ENCODE results near the gene SMARCB1.

SMARCB1 gene

GRCh38 chr22:23762842-23763578 is 23.8 kb upstream of the SMARCB1 start, which contains the start of gene C22orf15:
TSS of gene C22orf15 (plus strand) at chr22:23762990. CDS start at chr22:23763307, 317 bp downstream.
- no peak for FAIRE-seq

- FAIRE-seq, result no peak
These were observed 23.2 kb upstream of the SMARCB1 start for GRCh38 chr22:23763579-23763945.

- FAIRE-seq, result no peak
These were observed 22.8 kb upstream of the SMARCB1 start for GRCh38 chr22:23763954-23764353.

DNA sequence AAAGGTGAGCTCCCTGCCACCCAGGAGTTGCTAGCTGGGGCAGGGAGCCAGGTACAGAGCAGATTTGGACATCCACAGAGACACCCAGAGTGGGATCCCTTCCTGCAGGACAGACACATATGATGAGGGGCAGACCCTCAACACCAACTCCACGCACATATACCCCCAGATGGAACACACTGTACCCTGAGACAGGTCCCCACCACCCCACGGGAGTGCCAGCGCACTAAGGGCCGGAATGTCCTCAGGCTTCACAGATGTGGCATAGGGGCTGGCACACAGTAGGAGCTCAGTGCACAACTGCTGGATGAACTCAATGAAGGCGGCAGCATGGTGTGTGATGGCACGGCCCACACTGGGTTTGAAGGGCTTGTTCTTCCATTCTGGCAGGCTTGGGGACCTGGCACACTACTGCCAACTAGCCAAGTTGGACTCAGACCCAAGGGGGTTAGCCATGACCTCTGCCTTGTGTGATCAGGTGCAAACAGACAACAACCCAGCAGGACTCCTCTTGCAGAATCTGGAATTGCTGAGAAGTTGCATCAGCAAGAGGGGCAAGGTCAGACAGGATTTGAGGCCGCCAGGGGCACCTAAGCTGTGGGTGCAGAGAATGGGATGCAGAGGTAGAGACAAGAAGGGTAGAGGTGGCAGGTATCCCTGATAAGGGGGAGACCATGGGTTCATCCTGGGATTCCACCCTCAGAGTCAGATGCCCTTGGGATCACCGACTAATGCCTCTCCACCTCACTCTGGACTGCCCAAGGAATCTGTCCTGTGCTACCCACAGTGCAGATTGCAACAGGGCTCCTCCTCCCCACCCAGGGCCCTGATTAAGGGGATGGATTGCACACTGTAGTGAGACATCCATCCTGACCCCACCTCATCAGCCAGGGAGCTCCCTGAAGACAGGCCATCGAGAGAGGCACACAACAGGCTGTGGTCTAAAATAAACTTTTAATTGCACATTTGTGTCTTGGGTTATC is 21.6 kb upstream of the SMARCB1 start:
- no peak for FAIRE-seq

DNA sequence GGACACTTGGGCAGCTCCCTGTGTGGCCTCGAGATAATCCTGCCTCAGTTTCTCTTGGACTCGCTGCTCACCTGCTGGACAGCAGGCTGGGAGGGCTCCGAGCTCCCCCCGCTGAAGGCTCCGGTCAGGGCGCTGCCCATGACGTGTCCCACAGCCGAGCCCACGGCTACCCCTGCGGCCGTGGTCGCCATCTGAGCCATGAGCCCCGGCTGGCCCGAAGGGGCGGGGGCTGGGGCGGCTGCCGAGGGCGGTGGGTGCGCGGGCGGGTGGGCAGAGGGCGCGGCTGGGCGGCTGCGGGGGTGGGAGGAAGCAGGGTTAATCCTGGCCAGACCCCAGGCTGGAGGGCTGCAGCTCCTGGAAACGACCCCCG is 19.5 kb upstream of the SMARCB1 start:
- FAIRE-seq, result no peak

GRCh38 chr22:23767673-23768548 is 18.9 kb upstream of the SMARCB1 start, which contains the start of gene CHCHD10:
TSS of gene CHCHD10 (minus strand) at chr22:23767972. CDS start at chr22:23767874, 98 bp downstream.
- no peak for FAIRE-seq

GRCh38 chr22:23769321-23769965 is 17.3 kb upstream of the SMARCB1 start:
- FAIRE-seq, result no peak

- FAIRE-seq, result no peak
These were observed 14.5 kb upstream of the SMARCB1 start for GRCh38 chr22:23772315-23772648.

DNA sequence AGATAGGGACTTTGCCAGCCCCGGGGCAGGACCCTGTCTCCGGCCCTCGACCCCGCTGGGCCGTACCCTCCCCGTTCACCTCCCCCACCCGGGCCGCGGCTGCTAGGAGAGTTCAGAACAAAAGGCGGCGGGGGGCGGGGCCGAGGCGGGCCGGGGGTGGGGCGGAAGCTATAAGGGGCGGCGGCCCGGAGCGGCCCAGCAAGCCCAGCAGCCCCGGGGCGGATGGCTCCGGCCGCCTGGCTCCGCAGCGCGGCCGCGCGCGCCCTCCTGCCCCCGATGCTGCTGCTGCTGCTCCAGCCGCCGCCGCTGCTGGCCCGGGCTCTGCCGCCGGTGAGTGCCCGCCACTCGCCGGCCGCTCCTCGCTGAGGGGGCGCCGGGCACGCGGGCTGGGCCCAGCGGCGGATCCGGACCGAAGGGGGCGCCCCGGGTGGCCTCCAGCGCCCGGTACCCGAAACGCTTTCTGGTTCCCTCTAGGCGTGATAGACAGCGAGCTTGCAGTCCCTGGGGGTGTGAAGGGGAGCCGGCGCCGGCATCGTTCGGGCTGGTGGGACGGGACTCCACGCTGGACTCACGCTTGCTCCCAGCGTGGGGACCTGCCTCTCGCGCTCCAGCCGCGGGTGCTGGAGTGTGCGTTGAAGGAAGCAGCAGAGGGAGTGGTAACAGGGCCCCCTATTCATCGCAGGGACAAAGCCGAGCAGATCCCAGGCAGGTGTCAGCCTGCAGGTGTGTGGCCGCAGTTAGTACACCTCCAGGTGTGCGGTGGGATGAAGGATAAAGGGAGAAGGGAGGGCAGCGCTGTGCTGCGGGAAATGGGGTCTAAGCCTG is 13.9 kb upstream of the SMARCB1 start, which contains the start of gene MMP11:
Gene MMP11 (plus strand): TSS at position 201 of the 825 bp plus-strand sequence. CDS start 22 bp downstream, at position 223.
- no peak for FAIRE-seq

DNA sequence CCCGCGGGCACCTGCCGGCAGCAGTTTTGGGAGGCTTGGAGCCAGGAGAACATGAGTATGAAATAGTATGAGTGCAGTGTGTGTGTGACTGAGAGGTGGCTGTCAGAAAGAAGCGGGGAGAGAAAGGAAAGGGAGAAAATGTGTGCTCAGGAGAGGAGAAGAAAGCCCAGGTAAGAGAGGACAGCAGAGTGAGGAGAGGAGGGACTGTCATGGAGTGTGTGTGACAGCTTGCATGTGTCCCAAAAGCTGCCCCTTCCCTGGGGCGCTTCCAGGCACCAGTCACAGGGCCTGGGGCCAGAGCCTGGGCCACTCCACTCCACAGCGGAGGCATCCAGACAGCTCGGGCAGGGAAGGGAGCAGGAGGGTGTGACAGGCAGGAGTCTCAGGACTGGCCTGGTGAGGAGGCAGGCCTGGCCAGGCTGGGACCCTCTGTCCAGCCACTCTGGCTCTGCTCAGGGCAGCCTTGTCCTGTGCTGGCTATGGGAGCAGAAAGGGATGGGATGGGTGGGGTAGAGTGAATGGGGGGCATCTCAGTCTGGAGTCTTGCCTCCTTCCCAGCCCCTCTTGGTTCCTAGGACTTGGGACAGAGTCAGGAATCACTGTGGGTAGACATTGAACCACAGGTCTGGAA is 13.2 kb upstream of the SMARCB1 start:
- FAIRE-seq, result no peak

DNA sequence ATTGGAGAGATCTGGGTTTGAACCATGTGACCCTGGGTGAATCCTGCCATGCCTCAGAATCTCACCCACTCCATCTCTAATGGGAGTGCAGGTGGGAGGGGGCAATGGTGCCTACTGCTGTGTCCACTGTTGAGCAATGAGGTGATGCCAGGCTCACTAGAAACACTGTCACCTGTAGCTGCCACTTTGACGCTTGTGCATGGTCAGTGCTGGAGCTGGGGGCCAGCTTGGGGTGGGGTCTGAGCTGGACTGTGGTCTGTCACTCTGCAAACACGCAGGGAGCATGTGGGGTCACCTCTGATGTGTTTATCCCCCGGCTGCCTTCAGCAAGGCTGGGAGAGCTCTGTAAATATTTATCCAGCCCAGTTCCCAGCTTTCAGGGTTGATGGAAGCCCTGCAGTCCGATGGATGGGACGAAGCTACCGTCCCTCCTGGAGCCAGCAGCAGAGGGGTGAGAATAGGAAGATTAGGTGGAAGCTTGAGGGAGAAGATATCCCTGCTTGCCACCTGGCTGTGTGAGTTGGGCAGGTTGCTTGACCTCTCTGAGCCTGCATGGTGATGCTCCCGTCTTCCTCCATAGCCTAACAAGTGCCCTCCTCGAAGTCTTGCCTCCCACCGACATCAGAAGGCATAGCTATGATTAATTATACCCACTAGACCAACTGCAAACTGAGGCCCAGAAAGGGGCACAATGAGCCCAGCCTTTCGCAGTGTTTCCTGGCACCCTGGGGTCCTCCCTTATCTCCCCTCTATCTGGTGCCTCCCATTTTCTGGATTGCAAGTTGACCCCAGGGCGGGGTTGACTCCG is 12.4 kb upstream of the SMARCB1 start:
- no peak for FAIRE-seq

- FAIRE-seq, result no peak
These were observed 11.8 kb upstream of the SMARCB1 start for GRCh38 chr22:23774922-23775436.

- FAIRE-seq, result no peak
These were observed 10.9 kb upstream of the SMARCB1 start for GRCh38 chr22:23775779-23776375.

DNA sequence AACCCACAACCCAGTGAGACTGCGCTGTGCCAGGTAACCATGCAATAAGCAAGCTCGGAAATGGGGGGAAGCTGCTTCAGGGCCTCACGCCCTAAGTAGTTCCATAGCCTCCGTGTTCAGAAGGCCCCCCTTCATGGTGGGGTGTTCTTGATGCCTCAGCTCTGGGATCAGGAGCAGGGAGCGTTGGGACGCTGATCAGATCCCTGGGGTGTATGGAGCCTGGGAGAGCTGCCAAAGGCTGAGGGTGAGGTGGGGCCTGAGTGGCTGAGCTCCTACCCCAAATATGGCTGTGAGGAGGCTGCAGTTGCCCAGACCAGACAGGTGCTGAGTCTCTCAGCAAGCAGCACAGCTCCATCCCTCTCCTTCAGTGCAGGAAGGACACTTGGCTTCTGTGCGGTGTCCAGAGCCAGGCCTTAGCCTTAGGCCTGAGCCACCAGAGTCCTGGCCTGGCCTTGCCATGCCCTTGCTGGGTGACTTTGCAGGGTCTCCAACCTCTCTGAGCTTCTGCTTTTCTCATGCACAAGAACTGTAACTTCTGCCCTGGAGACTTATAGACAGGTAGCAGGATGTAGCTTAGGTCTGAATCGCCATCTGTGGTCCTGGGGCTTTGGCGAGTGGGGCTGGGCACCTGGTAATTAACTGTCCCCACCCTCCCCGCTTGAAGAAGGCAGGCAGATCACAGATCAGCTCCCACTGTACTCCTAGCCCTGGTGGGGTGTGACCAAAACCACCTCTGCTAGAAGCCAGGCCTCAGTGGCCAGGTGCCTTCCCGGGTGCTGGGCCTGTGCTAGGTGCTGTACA is 8.8 kb upstream of the SMARCB1 start:
- no peak for FAIRE-seq

- FAIRE-seq, result no peak
These were observed 8.2 kb upstream of the SMARCB1 start for GRCh38 chr22:23778577-23778900.

GRCh38 chr22:23779083-23779482 is 7.7 kb upstream of the SMARCB1 start:
- FAIRE-seq, result no peak

GRCh38 chr22:23779731-23780130 is 7.0 kb upstream of the SMARCB1 start:
- no peak for FAIRE-seq

DNA sequence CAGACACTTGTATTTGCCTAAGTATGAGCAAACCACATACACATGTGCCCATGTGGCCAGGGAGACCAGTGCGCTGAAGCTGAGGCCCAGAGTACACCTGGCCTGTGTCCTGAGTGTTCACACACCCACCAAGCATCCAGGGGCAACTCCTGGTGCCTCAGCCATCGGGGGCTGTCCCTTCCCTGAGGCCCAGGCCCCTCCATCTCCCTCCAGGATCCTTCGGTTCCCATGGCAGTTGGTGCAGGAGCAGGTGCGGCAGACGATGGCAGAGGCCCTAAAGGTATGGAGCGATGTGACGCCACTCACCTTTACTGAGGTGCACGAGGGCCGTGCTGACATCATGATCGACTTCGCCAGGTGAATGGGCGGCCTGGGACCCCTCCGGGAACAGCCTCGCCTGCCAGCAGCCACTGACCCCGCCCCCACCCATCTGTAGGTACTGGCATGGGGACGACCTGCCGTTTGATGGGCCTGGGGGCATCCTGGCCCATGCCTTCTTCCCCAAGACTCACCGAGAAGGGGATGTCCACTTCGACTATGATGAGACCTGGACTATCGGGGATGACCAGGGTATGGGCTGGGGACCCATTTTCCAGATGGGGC is 6.5 kb upstream of the SMARCB1 start:
- no peak for FAIRE-seq
